Endothelial cell of umbilical vein (primary cell): ENCODE measurements around the gene FRMD4A.

ENCODE experiments used
- CTCF ChIP-seq, 2 donors: IDR thresholded peaks; 1 replicate in 1 of 2; 2 replicates in 1 of 2; pipeline ENCODE4 v1.5.1; 2011; ENCODE audit warnings: low read length in 2 of 2, mild to moderate bottlenecking in 2 of 2, moderate library complexity in 2 of 2, control low read depth in 1 of 2, inconsistent platforms in 1 of 2, low read depth in 1 of 2; ENCODE audit not compliant: insufficient read depth in 1 of 2; ENCODE audit errors: extremely low read depth in 1 of 2
- EZH2 ChIP-seq: IDR thresholded peaks from 2 replicates; pipeline ENCODE4 v1.6.1; 2012; ENCODE audit warnings: borderline replicate concordance, low read depth, mild to moderate bottlenecking, moderate library complexity, low read length, inconsistent platforms; ENCODE audit not compliant: severe bottlenecking
- JUN ChIP-seq: IDR thresholded peaks from 2 replicates; pipeline ENCODE4 v1.6.1; 2011; ENCODE audit warnings: borderline replicate concordance, low read depth; ENCODE audit not compliant: insufficient read length, insufficient read depth
- POLR2A ChIP-seq: IDR thresholded peaks from 2 replicates; pipeline ENCODE4 v1.6.1; 2012; ENCODE audit warnings: low read depth, mild to moderate bottlenecking, control low read depth, low read length
- POLR2AphosphoS5 ChIP-seq: IDR thresholded peaks from 2 replicates; pipeline ENCODE4 v1.6.1; 2012; ENCODE audit warnings: low read depth, mild to moderate bottlenecking, control low read depth, low read length, moderate library complexity; ENCODE audit not compliant: insufficient read depth

GRCh38 chr10:13740461-13740860 is 590.3 kb downstream of the FRMD4A start:
- TF ChIP-seq CTCF (IDR thresholded peaks at IDR 0.05; ENCODE audit: extremely low read depth in 1 of 2, insufficient read depth in 1 of 2, low read depth in 1 of 2, low read length in 2 of 2) = no peak
- no peak for TF ChIP-seq EZH2
- no peak for TF ChIP-seq POLR2A
- no peak for TF ChIP-seq POLR2AphosphoS5
- no peak for TF ChIP-seq JUN
